Type B pancreatic cell (in vitro differentiated cells): Measurements from ENCODE around the gene TWNK. TPM values are rescaled to one million over a fixed set of nuclear protein-coding genes. Genes with fewer than 3 reads are reported as not detected.
A peak's percentile ranks its signal among the peaks of the same experiment; 100 is the strongest.

Experiments used
- DNase-seq: peaks from one replicate; pipeline ENCODE4 v3.0.0; 2021; ENCODE audit warnings: mixed read lengths; ENCODE audit not compliant: unreplicated experiment; ENCODE audit errors: extremely low spot score
- H3K27ac Mint-ChIP-seq: 2 replicates; pipeline ENCODE4 v1.8.0; 2021; ENCODE audit warnings: mild to moderate bottlenecking, mixed read lengths
- H3K27me3 Mint-ChIP-seq: 2 replicates; pipeline ENCODE4 v1.8.0; 2021; ENCODE audit warnings: mixed read lengths
- H3K36me3 Mint-ChIP-seq: 2 replicates; pipeline ENCODE4 v1.8.0; 2021; ENCODE audit warnings: mixed read lengths
- H3K4me1 Mint-ChIP-seq: one replicate; pipeline ENCODE4 v1.8.0; 2021; ENCODE audit warnings: mixed read lengths; ENCODE audit not compliant: unreplicated experiment
- H3K4me3 Mint-ChIP-seq: 2 replicates; pipeline ENCODE4 v1.8.0; 2021; ENCODE audit warnings: mild to moderate bottlenecking, mixed read lengths
- H3K9me3 Mint-ChIP-seq: 2 replicates; pipeline ENCODE4 v1.8.0; 2021; ENCODE audit warnings: mixed read lengths
- total RNA-seq: library from RNA; stranded (reverse); gene quantifications from 2 replicates; pipeline ENCODE4 v1.2.1, GENCODE V29; 2021; ENCODE audit warnings: low replicate concordance
- TF ChIP-seq, protein P1 (sequence below): fragments of 200-600 bp; sonication (generic); conservative IDR thresholded peaks from 2 replicates; pipeline ENCODE4 v1.5.0; 2021; ENCODE audit warnings: antibody characterized with exemption, mild to moderate bottlenecking

The TWNK gene
- total RNA-seq, 1 donor from 2014 or later: 19.2 TPM

DNA sequence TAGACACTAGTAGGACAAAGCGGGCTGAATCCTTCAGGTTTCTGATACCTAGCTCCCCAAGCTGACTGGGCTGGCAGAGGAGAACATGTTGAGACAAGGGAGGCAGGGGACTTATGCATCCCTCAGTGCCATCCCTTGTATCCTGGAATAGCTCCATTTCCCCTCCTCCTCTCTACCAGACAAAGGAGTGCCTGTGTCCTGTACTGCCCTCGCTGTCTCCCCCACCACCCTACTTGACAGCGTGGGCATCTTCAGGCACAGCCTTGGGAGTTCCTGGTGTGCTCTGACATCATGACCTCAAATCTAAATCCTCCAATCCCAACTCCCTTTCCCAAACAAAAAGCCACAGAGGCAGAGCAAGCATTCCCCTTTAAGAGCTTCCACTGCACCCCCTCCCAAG, 52.7 kb downstream of the TWNK start:
- Mint-ChIP-seq H3K9me3 (no peaks in the 10 kb centered on the region), H3K36me3 (peaks cover 4% of the 10 kb centered on the region), H3K27ac (no peak overlapping the region), H3K4me3 (no peak overlapping the region), H3K4me1 (peaks cover 30% of the 10 kb centered on the region), H3K27me3 (peaks cover 24% of the 10 kb centered on the region)
- no peak for DNase-seq
- TF ChIP-seq, protein P1, sequence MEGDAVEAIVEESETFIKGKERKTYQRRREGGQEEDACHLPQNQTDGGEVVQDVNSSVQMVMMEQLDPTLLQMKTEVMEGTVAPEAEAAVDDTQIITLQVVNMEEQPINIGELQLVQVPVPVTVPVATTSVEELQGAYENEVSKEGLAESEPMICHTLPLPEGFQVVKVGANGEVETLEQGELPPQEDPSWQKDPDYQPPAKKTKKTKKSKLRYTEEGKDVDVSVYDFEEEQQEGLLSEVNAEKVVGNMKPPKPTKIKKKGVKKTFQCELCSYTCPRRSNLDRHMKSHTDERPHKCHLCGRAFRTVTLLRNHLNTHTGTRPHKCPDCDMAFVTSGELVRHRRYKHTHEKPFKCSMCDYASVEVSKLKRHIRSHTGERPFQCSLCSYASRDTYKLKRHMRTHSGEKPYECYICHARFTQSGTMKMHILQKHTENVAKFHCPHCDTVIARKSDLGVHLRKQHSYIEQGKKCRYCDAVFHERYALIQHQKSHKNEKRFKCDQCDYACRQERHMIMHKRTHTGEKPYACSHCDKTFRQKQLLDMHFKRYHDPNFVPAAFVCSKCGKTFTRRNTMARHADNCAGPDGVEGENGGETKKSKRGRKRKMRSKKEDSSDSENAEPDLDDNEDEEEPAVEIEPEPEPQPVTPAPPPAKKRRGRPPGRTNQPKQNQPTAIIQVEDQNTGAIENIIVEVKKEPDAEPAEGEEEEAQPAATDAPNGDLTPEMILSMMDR: no peak

DNA sequence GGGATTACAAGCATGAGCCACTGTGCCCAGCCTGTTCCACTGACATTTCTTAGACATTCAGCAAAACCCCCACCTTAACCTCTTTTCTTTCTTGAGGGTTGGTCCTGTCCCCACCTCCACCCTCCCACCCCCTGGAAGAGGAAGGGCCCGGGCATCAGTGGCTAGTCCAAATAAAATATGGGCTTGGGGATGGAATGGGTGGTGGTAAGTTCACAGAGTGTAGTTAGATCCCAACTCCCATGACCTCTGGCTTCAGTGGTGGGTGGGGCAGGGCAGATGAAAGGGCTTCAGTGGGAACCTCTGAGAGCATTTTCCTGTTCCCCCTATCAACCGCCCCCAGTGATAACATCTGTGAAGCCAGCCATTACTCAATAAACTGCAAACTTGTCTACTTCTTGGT, 53.5 kb downstream of the TWNK start:
- peaks cover 30% of the 10 kb centered on the region for H3K4me1 Mint-ChIP-seq
- TF ChIP-seq, protein P1: no peak
- H3K27me3 Mint-ChIP-seq: peaks cover 27% of the 10 kb centered on the region
- H3K9me3 Mint-ChIP-seq: no peaks in the 10 kb centered on the region
- peaks cover 4% of the 10 kb centered on the region for H3K36me3 Mint-ChIP-seq
- H3K27ac Mint-ChIP-seq: peak overlapping the region; percentile 84
- no peak overlapping the region for H3K4me3 Mint-ChIP-seq
- DNase-seq: no peak

DNA sequence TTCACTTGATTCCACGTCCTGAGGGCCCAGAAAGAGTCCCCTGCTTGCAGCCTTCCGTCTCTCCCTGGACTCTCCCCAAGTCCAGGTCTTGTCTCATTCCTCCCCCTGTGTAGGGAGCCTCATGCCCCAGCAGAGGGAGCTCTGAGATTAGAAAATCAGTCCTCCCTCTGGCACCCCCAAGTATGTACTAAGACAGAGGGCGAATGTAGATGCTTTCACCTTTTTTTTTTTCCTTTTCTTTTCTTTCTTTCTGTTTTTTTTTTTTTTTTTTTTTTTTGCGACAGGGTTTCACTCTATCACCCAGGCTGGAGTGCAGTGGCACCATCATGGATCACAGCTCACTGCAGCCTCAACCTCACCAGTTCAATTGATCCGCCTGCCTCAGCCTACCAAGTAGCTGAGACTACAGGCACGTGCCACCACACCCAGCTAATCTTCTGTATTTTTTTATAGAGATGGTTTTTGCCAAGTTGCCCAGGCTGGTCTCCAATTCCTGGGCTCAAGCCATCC, 54.0 kb downstream of the TWNK start:
- peak overlapping the region; percentile 62 for H3K4me3 Mint-ChIP-seq
- TF ChIP-seq, protein P1: peak; percentile 91
- no peak for DNase-seq
- H3K27ac Mint-ChIP-seq: peak overlapping the region; percentile 84
- H3K36me3 Mint-ChIP-seq: peaks cover 4% of the 10 kb centered on the region
- peaks cover 29% of the 10 kb centered on the region for H3K27me3 Mint-ChIP-seq
- peaks cover 30% of the 10 kb centered on the region for H3K4me1 Mint-ChIP-seq
- no peaks in the 10 kb centered on the region for H3K9me3 Mint-ChIP-seq

DNA sequence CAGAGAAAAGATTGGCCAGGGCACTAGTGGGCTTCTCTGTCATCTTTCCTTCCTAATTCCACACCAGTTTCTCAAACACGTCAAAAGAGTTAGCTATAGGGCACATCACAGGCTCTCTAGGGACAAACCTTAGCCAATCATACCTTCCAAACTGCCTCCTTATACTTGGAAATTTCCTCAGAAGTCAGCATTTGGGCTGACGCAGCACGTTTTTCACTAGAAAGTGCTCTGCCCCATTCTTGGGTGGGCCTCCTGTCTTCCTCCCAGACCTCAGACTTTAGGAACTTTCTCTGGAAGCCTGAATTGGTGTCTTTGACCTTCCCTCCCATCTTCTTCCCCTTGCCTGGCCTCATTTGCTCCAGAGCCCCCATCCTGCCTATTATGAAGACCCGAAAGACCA, 54.8 kb downstream of the TWNK start:
- DNase-seq: no peak
- Mint-ChIP-seq H3K4me3 (peak overlapping the region; percentile 97), H3K9me3 (no peaks in the 10 kb centered on the region), H3K4me1 (peaks cover 38% of the 10 kb centered on the region), H3K27me3 (peaks cover 35% of the 10 kb centered on the region), H3K36me3 (peaks cover 4% of the 10 kb centered on the region), H3K27ac (peak overlapping the region; percentile 100)
- TF ChIP-seq, protein P1: no peak

DNA sequence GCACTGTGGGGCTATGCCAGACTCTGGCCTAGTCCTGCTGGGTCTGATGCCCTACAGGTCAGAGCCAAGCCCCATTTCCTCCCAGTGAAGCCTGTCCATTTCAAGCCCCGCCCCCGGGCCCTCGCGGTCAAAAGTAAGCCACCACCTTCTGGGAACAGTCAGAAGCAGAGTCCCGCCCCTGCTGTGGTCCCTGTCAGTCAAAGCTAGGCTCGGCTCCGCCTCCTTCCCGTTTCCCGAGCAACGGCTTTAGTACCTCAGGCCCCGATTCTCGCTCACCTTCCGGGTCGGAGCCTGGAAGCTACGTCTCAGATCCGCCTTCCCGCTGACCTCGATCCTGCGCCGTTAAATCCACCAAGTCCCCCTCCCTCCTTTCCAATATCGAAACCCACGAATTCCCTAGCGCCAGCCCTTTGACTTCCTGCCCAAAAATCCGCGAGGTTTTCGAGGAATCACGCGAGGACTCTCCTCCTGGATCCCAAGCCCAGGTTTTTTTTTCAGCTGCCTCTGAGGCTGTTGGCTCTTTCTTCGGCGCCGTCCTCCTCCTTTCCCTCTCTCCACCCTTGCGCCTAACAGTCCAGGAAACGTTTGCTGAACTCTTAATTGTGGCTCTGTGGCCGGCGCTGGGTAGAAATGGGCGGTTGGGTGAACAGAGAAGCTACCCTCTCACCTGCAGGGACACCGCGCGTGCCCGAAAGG, 55.5 kb downstream of the TWNK start:
- Mint-ChIP-seq H3K4me1 (peaks cover 39% of the 10 kb centered on the region), H3K27ac (peak overlapping the region; percentile 100), H3K9me3 (no peaks in the 10 kb centered on the region), H3K4me3 (peak overlapping the region; percentile 97), H3K36me3 (peaks cover 4% of the 10 kb centered on the region), H3K27me3 (peaks cover 39% of the 10 kb centered on the region)
- peak; percentile 88 for DNase-seq
- TF ChIP-seq, protein P1: no peak
